Measurements from ENCODE around the gene GALT. TPM values are rescaled to one million over a fixed set of nuclear protein-coding genes. Genes with fewer than 3 reads are reported as not detected.

The GALT gene
- total RNA-seq (27.2 and 29.1 TPM in 2 replicates), polyA plus RNA-seq (13.9 and 20.1 TPM in 2 replicates), polyA minus RNA-seq (ENCODE audit: low replicate concordance) (14.0 and 32.5 TPM in 2 replicates)
- 16.8 and 22.7 TPM in 2 replicates for polyA plus RNA-seq (2012)

GRCh38 chr9:34646211-34647083, at the start of gene GALT:
GALT (plus strand) TSS chr9:34646675; CDS start chr9:34646705, 30 bp downstream.
- no peaks in the 10 kb centered on the region for H4K20me1 ChIP-seq (ENCODE audit: control insufficient read depth, extremely low read depth, insufficient read depth, low read length)

GRCh38 chr9:34599546-34599945, 46.9 kb upstream of the GALT start:
- no peak overlapping the region for H2AFZ ChIP-seq (ENCODE audit: low read length)
- no peak overlapping the region for H3K4me3 ChIP-seq (replicated peaks in 1 of 4; ENCODE audit: control extremely low read depth in 1 of 4, insufficient read depth in 1 of 4, low read depth in 3 of 4, low read length in 4 of 4)
- no peak overlapping the region for H3K27ac ChIP-seq (ENCODE audit: insufficient read depth, low read length)
- H3K27me3 ChIP-seq (ENCODE audit: control insufficient read depth, insufficient read depth, low read length), result peaks cover 4% of the 10 kb centered on the region
- no peak overlapping the region for H3K4me2 ChIP-seq (ENCODE audit: extremely low read depth, insufficient read depth, low read length)
- DNase-seq (ENCODE audit: low read depth in 2 of 2), result no peak
- no peaks in the 10 kb centered on the region for H3K4me1 ChIP-seq (ENCODE audit: control insufficient read depth, extremely low read depth, insufficient read depth, low read length)
- no peaks in the 10 kb centered on the region for H3K36me3 ChIP-seq (ENCODE audit: control insufficient read depth, insufficient read depth, low read length)
- no peak overlapping the region for H3K9ac ChIP-seq (ENCODE audit: insufficient read depth, low read length)
- H4K20me1 ChIP-seq (ENCODE audit: control insufficient read depth, extremely low read depth, insufficient read depth, low read length), result no peaks in the 10 kb centered on the region
- no peak for TF ChIP-seq EZH2 (IDR thresholded peaks at IDR 0.05; ENCODE audit: low read length, missing control alignments)
- TF ChIP-seq CTCF (conservative IDR thresholded peaks at IDR 0.05 in 1 of 2, IDR thresholded peaks at IDR 0.05 in 1 of 2; ENCODE audit: low read depth in 1 of 2, low read length in 2 of 2), result no peak
- no peaks in the 10 kb centered on the region for H3K9me3 ChIP-seq (ENCODE audit: control insufficient read depth, insufficient read depth, low read depth, low read length)
- no peaks in the 10 kb centered on the region for H3K79me2 ChIP-seq (ENCODE audit: control insufficient read depth, insufficient read depth, low read length)

More at GRCh38 chr9:34646211-34647083, at the start of gene GALT:
- H3K4me2 ChIP-seq (ENCODE audit: extremely low read depth, insufficient read depth, low read length), result peak within 1 kb of the TSS; percentile 99
- no peaks in the 10 kb centered on the region for H3K27me3 ChIP-seq (ENCODE audit: control insufficient read depth, insufficient read depth, low read length)
- peak within 1 kb of the TSS; percentile 73 to 89 (median 82) for H3K4me3 ChIP-seq (replicated peaks in 1 of 4; ENCODE audit: control extremely low read depth in 1 of 4, insufficient read depth in 1 of 4, low read depth in 3 of 4, low read length in 4 of 4)
- peak within 1 kb of the TSS; percentile 79 for H3K9ac ChIP-seq (ENCODE audit: insufficient read depth, low read length)
- DNase-seq (ENCODE audit: low read depth in 2 of 2), result peak; percentile 77 to 80
- TF ChIP-seq EZH2 (IDR thresholded peaks at IDR 0.05; ENCODE audit: low read length, missing control alignments), result no peak
- TF ChIP-seq CTCF (conservative IDR thresholded peaks at IDR 0.05 in 1 of 2, IDR thresholded peaks at IDR 0.05 in 1 of 2; ENCODE audit: low read depth in 1 of 2, low read length in 2 of 2), result peak; percentile 54 to 67
- H2AFZ ChIP-seq (ENCODE audit: low read length), result peak within 1 kb of the TSS; percentile 99
- H3K36me3 ChIP-seq (ENCODE audit: control insufficient read depth, insufficient read depth, low read length), result peaks cover 6% of the 10 kb centered on the region
- H3K79me2 ChIP-seq (ENCODE audit: control insufficient read depth, insufficient read depth, low read length), result peaks cover 10% of the 10 kb centered on the region
- H3K27ac ChIP-seq (ENCODE audit: insufficient read depth, low read length), result peak within 1 kb of the TSS; percentile 67
- H3K4me1 ChIP-seq (ENCODE audit: control insufficient read depth, extremely low read depth, insufficient read depth, low read length), result peaks cover 16% of the 10 kb centered on the region
- H3K9me3 ChIP-seq (ENCODE audit: control insufficient read depth, insufficient read depth, low read depth, low read length), result no peaks in the 10 kb centered on the region

- no peaks in the 10 kb centered on the region for H3K9me3 ChIP-seq (ENCODE audit: control insufficient read depth, insufficient read depth, low read depth, low read length)
- no peak overlapping the region for H3K4me3 ChIP-seq (replicated peaks in 1 of 4; ENCODE audit: control extremely low read depth in 1 of 4, insufficient read depth in 1 of 4, low read depth in 3 of 4, low read length in 4 of 4)
- H3K9ac ChIP-seq (ENCODE audit: insufficient read depth, low read length), result no peak overlapping the region
- H3K79me2 ChIP-seq (ENCODE audit: control insufficient read depth, insufficient read depth, low read length), result no peaks in the 10 kb centered on the region
- TF ChIP-seq CTCF (conservative IDR thresholded peaks at IDR 0.05 in 1 of 2, IDR thresholded peaks at IDR 0.05 in 1 of 2; ENCODE audit: low read depth in 1 of 2, low read length in 2 of 2), result no peak
- no peak for TF ChIP-seq EZH2 (IDR thresholded peaks at IDR 0.05; ENCODE audit: low read length, missing control alignments)
- DNase-seq (ENCODE audit: low read depth in 2 of 2), result no peak
- no peaks in the 10 kb centered on the region for H3K36me3 ChIP-seq (ENCODE audit: control insufficient read depth, insufficient read depth, low read length)
- H3K4me2 ChIP-seq (ENCODE audit: extremely low read depth, insufficient read depth, low read length), result no peak overlapping the region
- H4K20me1 ChIP-seq (ENCODE audit: control insufficient read depth, extremely low read depth, insufficient read depth, low read length), result peaks cover 2% of the 10 kb centered on the region
- no peak overlapping the region for H3K27ac ChIP-seq (ENCODE audit: insufficient read depth, low read length)
- H3K27me3 ChIP-seq (ENCODE audit: control insufficient read depth, insufficient read depth, low read length), result peaks cover 8% of the 10 kb centered on the region
- H3K4me1 ChIP-seq (ENCODE audit: control insufficient read depth, extremely low read depth, insufficient read depth, low read length), result no peaks in the 10 kb centered on the region
- no peak overlapping the region for H2AFZ ChIP-seq (ENCODE audit: low read length)
Measured at GRCh38 chr9:34600908-34601307, 45.6 kb upstream of the GALT start.
